GM15510 (cell line): ENCODE measurements around the gene RIN2.

Experiments
- POLR2A ChIP-seq: IDR thresholded peaks from 3 replicates; pipeline ENCODE4 v1.6.1; 2011; ENCODE audit warnings: borderline replicate concordance; ENCODE audit not compliant: insufficient read length; ENCODE audit errors: extremely low read depth

The RIN2 gene

DNA sequence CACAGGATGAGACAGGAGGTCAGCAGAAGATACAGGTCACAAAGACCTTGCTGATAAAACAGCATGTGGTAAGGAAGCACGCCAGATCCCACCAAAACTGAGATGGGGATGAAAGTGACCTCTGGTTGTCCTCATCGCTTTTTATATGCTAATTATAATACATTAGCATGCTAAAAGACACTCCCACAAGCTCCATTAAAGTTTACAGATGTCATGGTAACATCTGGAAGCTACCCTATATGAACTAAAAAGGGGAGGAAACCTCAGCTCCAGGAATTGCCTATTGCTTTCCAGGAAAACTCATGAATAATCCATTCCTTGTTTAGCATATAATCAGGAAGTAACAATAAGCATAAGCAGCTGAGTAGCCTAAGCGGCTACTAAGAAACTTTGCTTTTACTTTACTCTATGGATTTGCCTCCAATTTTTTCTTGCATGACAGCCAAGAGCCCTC, 8.4 kb upstream of the RIN2 start:
- TF ChIP-seq POLR2A = no peak

- TF ChIP-seq POLR2A = no peak
These were observed 7.9 kb upstream of the RIN2 start for GRCh38 chr20:19750101-19750606.

GRCh38 chr20:19750907-19751636, 7.0 kb upstream of the RIN2 start:
- TF ChIP-seq POLR2A = no peak

GRCh38 chr20:19756761-19757486, 1.1 kb upstream of the RIN2 start:
- TF ChIP-seq POLR2A = no peak

DNA sequence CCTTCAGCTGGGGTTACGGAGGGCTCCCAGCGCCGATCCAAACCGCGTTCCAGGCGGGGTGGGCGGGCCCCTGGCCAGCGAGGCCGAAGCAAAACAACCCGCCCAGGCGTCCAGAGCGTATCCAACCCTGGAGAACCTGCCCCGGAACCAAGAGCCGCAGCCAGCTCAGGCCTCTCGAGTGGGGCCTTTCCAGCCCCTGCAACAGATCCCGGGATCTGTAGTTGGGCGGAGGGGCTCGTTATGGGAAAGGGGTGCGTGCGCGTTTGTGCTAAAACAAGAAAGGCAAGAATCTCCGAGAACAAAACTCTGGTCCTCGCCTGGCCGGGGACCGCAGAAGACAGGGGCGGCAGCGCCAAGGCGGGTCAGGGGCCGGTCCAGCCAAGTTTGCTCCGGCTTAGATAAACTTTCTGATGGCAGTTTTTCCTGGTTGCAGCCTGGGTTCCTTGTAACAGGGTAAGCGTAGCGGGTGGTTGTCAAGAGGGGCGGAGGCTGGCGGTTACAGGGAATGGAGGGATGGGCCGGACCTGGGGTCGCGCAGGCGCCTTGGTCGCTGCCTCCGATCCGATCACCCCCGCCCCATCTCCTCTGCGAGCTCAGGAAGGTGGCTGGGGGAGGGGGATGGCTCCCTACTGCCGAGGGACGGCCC, 448 bp upstream of the RIN2 start:
- TF ChIP-seq POLR2A = no peak

DNA sequence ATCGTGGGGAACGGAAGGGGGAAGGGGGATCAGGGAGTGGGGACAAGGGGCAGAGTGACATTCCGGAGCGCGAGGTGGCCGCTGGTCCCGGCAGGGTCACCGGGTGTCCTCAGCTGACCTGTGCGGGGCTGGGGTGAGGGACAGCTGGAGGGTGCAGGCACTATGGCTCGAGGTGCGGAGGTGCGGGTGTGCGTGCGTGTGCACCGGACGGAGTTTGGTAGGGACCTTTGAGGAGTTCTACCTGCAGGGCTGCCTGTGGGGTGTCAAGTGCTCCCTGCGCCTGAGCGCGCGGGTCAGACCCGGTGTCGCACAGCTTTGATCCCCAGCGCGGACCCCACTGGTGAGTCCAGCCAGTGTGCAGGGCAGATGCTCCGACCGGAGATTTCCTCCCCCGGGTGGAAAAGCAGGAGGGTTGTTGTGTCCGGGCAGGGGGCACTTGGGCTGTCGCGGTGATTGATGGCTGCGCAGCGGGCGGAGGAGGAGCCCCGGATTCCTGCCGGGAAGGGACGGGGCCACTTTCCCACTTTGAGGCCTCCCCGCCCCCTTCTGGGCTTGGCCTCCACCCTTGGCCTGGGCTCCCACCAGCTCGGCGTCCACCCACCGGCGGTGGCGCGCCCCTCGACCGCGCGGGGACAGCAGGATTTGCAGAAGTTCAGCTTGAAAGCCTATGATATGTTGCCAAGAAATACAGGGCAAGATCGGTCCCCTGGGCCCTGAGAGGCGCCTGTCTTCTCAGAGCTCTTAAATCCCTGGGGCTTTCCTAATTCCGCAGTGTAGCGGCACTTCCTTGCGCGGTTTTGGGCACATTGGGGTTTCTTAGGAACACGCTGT, 658 bp downstream of the RIN2 start:
- no peak for TF ChIP-seq POLR2A

DNA sequence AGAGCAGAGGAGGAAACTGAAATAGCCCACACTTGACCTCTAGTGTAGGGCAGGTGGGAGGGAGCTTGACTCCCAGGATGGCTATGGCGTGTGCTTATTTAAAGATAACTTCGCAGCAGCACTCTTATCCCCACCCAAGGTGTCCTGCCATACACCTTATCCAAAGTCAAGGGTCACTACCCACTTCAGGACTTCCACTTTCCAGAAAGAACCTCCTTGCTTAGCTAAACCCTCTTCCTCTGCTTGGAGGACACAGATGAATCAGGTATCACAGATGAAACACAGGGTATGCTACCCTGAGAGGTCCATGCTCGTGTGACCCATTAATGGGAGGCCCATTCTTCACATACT, 2.3 kb downstream of the RIN2 start:
- no peak for TF ChIP-seq POLR2A

DNA sequence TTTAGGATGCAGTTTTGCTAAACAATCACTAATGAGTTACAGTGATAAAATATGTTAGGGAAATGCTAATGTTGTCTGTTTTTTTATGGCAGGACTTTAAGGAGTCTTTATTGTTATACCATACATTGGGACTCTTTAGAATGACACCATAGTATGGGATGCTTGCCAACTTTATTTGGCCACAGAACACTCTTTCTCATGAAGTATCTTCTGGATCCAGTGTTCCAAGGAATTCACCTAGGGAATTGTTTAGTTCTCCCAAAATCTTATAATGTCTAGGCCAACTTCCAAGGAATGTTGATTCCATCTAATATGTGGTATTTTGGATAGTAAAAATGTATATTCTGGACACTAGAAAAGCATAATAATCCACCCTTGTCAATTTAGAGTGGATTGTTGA, 3.3 kb downstream of the RIN2 start:
- no peak for TF ChIP-seq POLR2A

DNA sequence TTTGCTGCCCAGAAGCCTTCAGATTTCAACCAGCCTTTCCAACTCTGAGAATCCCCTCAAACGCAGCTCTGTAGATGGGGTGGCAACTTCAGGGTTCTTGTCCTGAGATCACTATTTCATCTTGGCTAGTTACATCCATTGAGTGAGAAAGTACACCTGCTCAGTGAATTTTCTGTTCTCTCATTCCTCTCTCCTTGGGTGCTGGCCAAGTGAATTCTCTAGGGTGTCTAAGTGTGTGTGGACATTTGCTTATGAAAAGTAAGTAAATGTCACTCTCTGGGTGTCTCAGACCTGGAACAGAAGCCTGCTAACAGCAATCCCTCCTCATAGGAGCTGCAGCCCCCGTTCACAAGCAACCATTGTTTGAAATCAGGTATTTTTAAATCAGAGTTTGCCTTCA, 3.8 kb downstream of the RIN2 start:
- no peak for TF ChIP-seq POLR2A

DNA sequence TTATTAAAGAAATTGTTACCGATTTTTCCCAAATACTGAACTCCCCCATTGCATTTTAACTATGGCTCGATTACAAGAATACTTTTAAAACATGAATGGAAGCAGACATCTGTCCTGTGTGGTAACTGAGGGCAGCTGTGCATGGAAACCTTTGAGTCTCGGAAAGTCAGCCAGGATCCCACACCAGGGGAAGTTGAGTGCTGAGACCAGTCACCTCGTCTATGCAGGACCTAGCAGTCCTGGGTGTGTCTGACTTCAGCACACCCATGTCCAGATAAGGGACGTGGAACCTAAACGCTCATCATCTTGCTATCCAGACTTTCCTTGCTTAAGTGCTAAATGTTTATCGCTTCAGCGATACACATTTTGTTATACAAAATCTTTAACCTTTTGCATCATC, 6.1 kb downstream of the RIN2 start:
- TF ChIP-seq POLR2A = no peak

GRCh38 chr20:19765266-19765665, 7.2 kb downstream of the RIN2 start:
- no peak for TF ChIP-seq POLR2A

DNA sequence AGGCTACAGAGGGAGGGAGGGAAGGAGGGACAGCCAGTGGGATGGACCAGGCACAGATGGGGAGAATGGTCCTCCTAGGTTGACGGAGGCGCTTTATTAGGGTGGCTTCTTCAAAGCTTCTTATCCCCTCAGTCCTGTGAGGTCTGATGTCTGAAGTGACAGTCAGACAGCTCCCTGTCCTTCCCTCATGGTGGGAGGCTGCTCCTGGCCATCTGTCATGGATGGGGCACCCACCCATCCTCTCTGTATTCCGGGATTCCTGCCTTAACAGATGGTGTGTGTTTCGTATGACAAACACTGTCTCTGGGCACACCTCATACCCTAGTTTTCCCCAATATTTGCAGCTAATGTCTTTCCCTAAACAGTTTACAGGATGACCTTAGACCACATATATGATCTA, 7.9 kb downstream of the RIN2 start:
- no peak for TF ChIP-seq POLR2A

GRCh38 chr20:19767070-19767469, 9.0 kb downstream of the RIN2 start:
- no peak for TF ChIP-seq POLR2A

- TF ChIP-seq POLR2A = no peak
These were observed 10.3 kb downstream of the RIN2 start for GRCh38 chr20:19768325-19768842.
